ENCODE data around the gene RETREG2.

RETREG2 gene

GRCh38 chr2:219178377-219179175 is 501 bp downstream of the RETREG2 start:
- in situ Hi-C loops (cut with HindIII; ENCODE audit: low sequenced_read_pairs): no loop called here

GRCh38 chr2:219179601-219180465 is 1.8 kb downstream of the RETREG2 start:
- no peak for TF ChIP-seq CTCF (IDR thresholded peaks at IDR 0.05; ENCODE audit: low read depth, low read length)
- no peak overlapping the region for H3K4me3 ChIP-seq (ENCODE audit: low read depth, low read length)
- in situ Hi-C loops (cut with HindIII; ENCODE audit: low sequenced_read_pairs): no loop called here
- DNase-seq (ENCODE audit: low read depth, low spot score): no peak

More at GRCh38 chr2:219178377-219179175, 501 bp downstream of the RETREG2 start:
- TF ChIP-seq CTCF (IDR thresholded peaks at IDR 0.05; ENCODE audit: low read depth, low read length): no peak
- peak; percentile 19 for DNase-seq (ENCODE audit: low read depth, low spot score)
- peak overlapping the region; percentile 70 for H3K4me3 ChIP-seq (ENCODE audit: low read depth, low read length)

GRCh38 chr2:219180961-219181360 is 2.9 kb downstream of the RETREG2 start:
- in situ Hi-C loops (cut with HindIII; ENCODE audit: low sequenced_read_pairs): no loop called here
- TF ChIP-seq CTCF (IDR thresholded peaks at IDR 0.05; ENCODE audit: low read depth, low read length): no peak
- no peak for DNase-seq (ENCODE audit: low read depth, low spot score)
- no peak overlapping the region for H3K4me3 ChIP-seq (ENCODE audit: low read depth, low read length)

GRCh38 chr2:219181531-219181930 is 3.5 kb downstream of the RETREG2 start:
- in situ Hi-C loops (cut with HindIII; ENCODE audit: low sequenced_read_pairs): no loop called here

GRCh38 chr2:219182331-219183150 is 4.5 kb downstream of the RETREG2 start:
- in situ Hi-C loops (cut with HindIII; ENCODE audit: low sequenced_read_pairs): no loop called here
- no peak for DNase-seq (ENCODE audit: low read depth, low spot score)
- TF ChIP-seq CTCF (IDR thresholded peaks at IDR 0.05; ENCODE audit: low read depth, low read length): no peak
- H3K4me3 ChIP-seq (ENCODE audit: low read depth, low read length): no peak overlapping the region

More at GRCh38 chr2:219181531-219181930, 3.5 kb downstream of the RETREG2 start:
- DNase-seq (ENCODE audit: low read depth, low spot score): no peak
- no peak overlapping the region for H3K4me3 ChIP-seq (ENCODE audit: low read depth, low read length)
- TF ChIP-seq CTCF (IDR thresholded peaks at IDR 0.05; ENCODE audit: low read depth, low read length): no peak
